ENCODE data around the gene KCNJ5.
"Not testable (repeated sequence)": the region's sequence is repeated elsewhere in the genome, so short reads cannot be mapped to it uniquely, and the experiment has no call there.

Gene KCNJ5

DNA sequence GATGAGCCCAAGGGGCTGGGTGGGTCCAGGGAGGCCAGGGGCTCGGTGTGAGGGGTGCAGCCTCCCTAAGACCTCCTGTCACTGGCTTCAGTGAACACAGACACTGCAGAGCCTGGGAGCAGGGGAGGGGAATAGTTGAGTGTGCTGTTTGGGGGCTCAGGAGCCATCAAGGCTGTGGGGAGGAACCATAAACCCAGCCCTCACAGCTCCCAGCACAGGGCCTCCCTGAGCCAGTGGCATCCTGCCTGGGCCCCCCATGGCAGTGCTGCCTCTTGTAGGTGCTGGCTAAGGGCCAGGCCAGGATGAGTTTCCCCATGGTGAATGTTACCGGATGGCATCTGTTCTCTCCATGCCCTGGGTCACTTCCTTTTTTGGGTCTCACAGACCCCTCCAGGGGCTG is 25.5 kb downstream of the KCNJ5 start:
- Histone ChIP-seq H3K79me2 (ENCODE audit: insufficient read depth, low read length) (no peaks in the 10 kb centered on the region), H3K9me3 (ENCODE audit: insufficient read depth, low read length, severe bottlenecking) (no peaks in the 10 kb centered on the region), H3K27me3 (ENCODE audit: insufficient read depth, low read length, poor library complexity) (peaks cover 13% of the 10 kb centered on the region), H3K9ac (ENCODE audit: low read depth, low read length) (no peak overlapping the region), H2AFZ (ENCODE audit: low read depth, low read length) (no peak overlapping the region), H3K4me3 (ENCODE audit: low read depth in 1 of 2, low read length in 2 of 2) (no peak overlapping the region), H3K36me3 (ENCODE audit: insufficient read depth, low read length) (no peaks in the 10 kb centered on the region), H3K4me1 (ENCODE audit: insufficient read depth, low read length) (no peaks in the 10 kb centered on the region), H3K27ac (ENCODE audit: low read length) (no peak overlapping the region), H3K4me2 (ENCODE audit: insufficient read depth, low read length) (no peak overlapping the region), H4K20me1 (ENCODE audit: insufficient read depth, low read length) (no peaks in the 10 kb centered on the region)
- DNase-seq (no peak), ATAC-seq (ENCODE audit: insufficient read depth, low read depth) (no peak)
- TF ChIP-seq, protein P1, sequence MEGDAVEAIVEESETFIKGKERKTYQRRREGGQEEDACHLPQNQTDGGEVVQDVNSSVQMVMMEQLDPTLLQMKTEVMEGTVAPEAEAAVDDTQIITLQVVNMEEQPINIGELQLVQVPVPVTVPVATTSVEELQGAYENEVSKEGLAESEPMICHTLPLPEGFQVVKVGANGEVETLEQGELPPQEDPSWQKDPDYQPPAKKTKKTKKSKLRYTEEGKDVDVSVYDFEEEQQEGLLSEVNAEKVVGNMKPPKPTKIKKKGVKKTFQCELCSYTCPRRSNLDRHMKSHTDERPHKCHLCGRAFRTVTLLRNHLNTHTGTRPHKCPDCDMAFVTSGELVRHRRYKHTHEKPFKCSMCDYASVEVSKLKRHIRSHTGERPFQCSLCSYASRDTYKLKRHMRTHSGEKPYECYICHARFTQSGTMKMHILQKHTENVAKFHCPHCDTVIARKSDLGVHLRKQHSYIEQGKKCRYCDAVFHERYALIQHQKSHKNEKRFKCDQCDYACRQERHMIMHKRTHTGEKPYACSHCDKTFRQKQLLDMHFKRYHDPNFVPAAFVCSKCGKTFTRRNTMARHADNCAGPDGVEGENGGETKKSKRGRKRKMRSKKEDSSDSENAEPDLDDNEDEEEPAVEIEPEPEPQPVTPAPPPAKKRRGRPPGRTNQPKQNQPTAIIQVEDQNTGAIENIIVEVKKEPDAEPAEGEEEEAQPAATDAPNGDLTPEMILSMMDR (IDR thresholded peaks at IDR 0.05; ENCODE audit: borderline replicate concordance, extremely low read depth, low read length, poor library complexity, severe bottlenecking) = no peak
- TF ChIP-seq EZH2 (IDR thresholded peaks at IDR 0.05; ENCODE audit: borderline replicate concordance, low read depth, low read length, severe bottlenecking) = no peak

DNA sequence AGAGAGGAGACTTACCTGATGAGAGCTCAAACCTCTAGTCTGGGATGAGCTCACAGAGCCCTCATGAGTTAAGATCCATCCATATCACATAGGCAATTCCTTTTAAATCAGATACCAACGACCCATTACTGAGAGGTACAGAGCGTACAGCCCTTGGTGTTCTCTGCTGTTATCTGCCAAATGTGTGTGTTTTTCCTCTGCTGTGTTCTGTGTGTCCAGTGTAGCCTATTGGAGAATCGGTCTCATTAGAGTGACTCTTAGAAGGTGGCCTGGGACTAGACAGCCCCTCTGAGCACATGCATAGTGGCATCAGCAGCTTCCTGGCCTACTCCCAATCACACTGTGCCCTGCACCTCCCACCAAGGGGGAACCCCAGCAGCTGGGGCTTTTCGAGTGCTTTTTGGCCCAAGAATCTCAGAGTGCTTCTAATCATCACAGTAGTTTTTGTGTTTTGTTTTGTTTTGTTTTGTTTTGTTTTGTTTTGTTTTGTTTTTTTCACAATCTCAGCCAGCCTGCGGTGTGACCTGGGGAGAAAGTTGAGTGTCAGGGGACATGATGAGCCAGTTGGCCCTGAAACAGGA is 26.1 kb downstream of the KCNJ5 start:
- H3K36me3 ChIP-seq (ENCODE audit: insufficient read depth, low read length) = no peaks in the 10 kb centered on the region
- DNase-seq = no peak

DNA sequence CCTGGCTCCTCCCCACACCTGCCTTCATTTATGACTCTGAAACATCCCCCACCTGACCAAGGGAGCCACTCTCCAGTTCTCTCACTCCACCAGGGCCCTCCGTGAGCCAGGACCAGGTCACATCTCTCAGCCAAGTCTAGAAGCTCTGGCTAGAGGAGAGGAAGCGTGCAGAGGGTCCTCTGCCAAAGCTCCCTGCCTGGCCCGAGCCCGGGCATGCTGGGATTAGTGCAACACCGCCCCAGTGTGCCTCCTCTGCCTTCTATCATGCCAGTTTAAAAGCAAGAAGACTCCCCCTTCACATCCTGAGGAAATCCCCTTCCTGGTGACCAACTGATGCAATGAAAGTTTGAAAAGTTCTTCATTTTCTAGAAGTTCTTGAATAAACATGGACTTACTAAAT is 28.1 kb downstream of the KCNJ5 start:
- ATAC-seq (ENCODE audit: insufficient read depth, low read depth) = no peak
- H3K36me3 ChIP-seq (ENCODE audit: insufficient read depth, low read length) = no peaks in the 10 kb centered on the region
- H3K27me3 ChIP-seq (ENCODE audit: insufficient read depth, low read length, poor library complexity) = peaks cover 13% of the 10 kb centered on the region
- DNase-seq = no peak
- no peaks in the 10 kb centered on the region for H3K4me1 ChIP-seq (ENCODE audit: insufficient read depth, low read length)
- H3K9ac ChIP-seq (ENCODE audit: low read depth, low read length) = no peak overlapping the region
- no peak for TF ChIP-seq EZH2 (IDR thresholded peaks at IDR 0.05; ENCODE audit: borderline replicate concordance, low read depth, low read length, severe bottlenecking)
- TF ChIP-seq, protein P1 (IDR thresholded peaks at IDR 0.05; ENCODE audit: borderline replicate concordance, extremely low read depth, low read length, poor library complexity, severe bottlenecking) = no peak
- no peaks in the 10 kb centered on the region for H3K79me2 ChIP-seq (ENCODE audit: insufficient read depth, low read length)
- no peak overlapping the region for H2AFZ ChIP-seq (ENCODE audit: low read depth, low read length)
- H3K9me3 ChIP-seq (ENCODE audit: insufficient read depth, low read length, severe bottlenecking) = no peaks in the 10 kb centered on the region
- H3K4me2 ChIP-seq (ENCODE audit: insufficient read depth, low read length) = no peak overlapping the region
- no peak overlapping the region for H3K4me3 ChIP-seq (ENCODE audit: low read depth in 1 of 2, low read length in 2 of 2)
- H4K20me1 ChIP-seq (ENCODE audit: insufficient read depth, low read length) = no peaks in the 10 kb centered on the region
- H3K27ac ChIP-seq (ENCODE audit: low read length) = no peak overlapping the region

More for the DNA sequence above, 26.1 kb downstream of the KCNJ5 start:
- H4K20me1 ChIP-seq (ENCODE audit: insufficient read depth, low read length) = no peaks in the 10 kb centered on the region
- TF ChIP-seq EZH2 (IDR thresholded peaks at IDR 0.05; ENCODE audit: borderline replicate concordance, low read depth, low read length, severe bottlenecking) = no peak
- TF ChIP-seq, protein P1 (IDR thresholded peaks at IDR 0.05; ENCODE audit: borderline replicate concordance, extremely low read depth, low read length, poor library complexity, severe bottlenecking) = no peak
- H3K27me3 ChIP-seq (ENCODE audit: insufficient read depth, low read length, poor library complexity) = peaks cover 13% of the 10 kb centered on the region
- H3K4me2 ChIP-seq (ENCODE audit: insufficient read depth, low read length) = no peak overlapping the region
- no peak overlapping the region for H2AFZ ChIP-seq (ENCODE audit: low read depth, low read length)
- no peak for ATAC-seq (ENCODE audit: insufficient read depth, low read depth)
- no peak overlapping the region for H3K9ac ChIP-seq (ENCODE audit: low read depth, low read length)
- no peak overlapping the region for H3K4me3 ChIP-seq (ENCODE audit: low read depth in 1 of 2, low read length in 2 of 2)
- H3K27ac ChIP-seq (ENCODE audit: low read length) = no peak overlapping the region
- no peaks in the 10 kb centered on the region for H3K79me2 ChIP-seq (ENCODE audit: insufficient read depth, low read length)
- H3K9me3 ChIP-seq (ENCODE audit: insufficient read depth, low read length, severe bottlenecking) = no peaks in the 10 kb centered on the region
- H3K4me1 ChIP-seq (ENCODE audit: insufficient read depth, low read length) = no peaks in the 10 kb centered on the region

DNA sequence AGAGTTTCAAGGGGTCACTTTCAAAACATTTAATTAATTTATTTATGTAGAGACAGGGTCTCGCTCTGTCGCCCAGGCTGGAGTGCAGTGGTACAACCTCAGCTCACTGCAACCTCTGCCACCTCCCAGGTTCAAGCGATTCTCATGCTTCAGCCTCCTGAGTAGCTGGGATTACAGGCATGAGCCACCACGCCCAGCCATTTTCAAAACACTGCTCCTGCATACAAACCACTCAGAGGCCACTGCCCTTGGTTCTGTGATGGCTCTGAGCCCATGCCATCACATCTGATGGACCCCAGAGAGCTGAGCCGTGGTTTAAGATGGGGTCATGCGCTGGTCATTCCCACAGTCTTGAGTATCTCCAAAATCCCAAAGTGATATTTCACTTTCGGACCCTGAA is 28.5 kb downstream of the KCNJ5 start:
- not testable (repeated sequence) for H3K27ac ChIP-seq (ENCODE audit: low read length); H3K9me3 ChIP-seq (ENCODE audit: insufficient read depth, low read length, severe bottlenecking); H3K79me2 ChIP-seq (ENCODE audit: insufficient read depth, low read length); H3K4me1 ChIP-seq (ENCODE audit: insufficient read depth, low read length); H3K4me3 ChIP-seq (ENCODE audit: low read depth in 1 of 2, low read length in 2 of 2); H2AFZ ChIP-seq (ENCODE audit: low read depth, low read length); H3K4me2 ChIP-seq (ENCODE audit: insufficient read depth, low read length); ATAC-seq (ENCODE audit: insufficient read depth, low read depth); DNase-seq; H3K9ac ChIP-seq (ENCODE audit: low read depth, low read length); H3K36me3 ChIP-seq (ENCODE audit: insufficient read depth, low read length); H4K20me1 ChIP-seq (ENCODE audit: insufficient read depth, low read length)
- H3K27me3 ChIP-seq (ENCODE audit: insufficient read depth, low read length, poor library complexity) = peaks cover 13% of the 10 kb centered on the region
